ENCODE results near the gene KRT20. TPM values are rescaled to one million over a fixed set of nuclear protein-coding genes. Genes with fewer than 3 reads are reported as not detected.
A peak's percentile ranks its signal among the peaks of the same experiment; 100 is the strongest.

The KRT20 gene
- total and polyA plus RNA-seq, 2 of the 8 experiments (the other 6 are each of a cell fraction or from before 2014, with no cell fraction given): not detected

DNA sequence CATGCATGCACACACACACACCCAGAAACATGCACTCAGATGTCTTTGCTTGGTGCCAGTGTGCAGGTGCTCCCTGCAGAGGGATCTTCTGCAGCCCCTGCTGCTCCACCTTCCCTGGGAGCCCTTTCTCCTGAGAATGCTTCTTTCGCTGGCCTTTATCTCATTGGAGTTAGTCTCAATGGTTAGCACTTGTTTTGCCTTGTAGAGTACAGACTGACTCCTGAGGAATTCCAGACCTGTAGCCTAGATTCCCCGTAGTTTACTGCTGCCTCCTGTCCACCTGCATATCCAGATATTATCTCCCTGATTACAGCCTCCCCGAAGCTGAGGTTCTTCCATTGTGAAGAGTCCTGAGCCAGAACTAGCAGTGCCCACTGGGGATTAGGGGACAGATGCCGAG lies 14.9 kb downstream of the KRT20 start:
- Histone ChIP-seq H3K4ac (replicated peaks; ENCODE audit: insufficient read length, low read depth, low read length) (no peak overlapping the region), H2AFZ (ENCODE audit: low read length) (0 out of 2 replicates have a peak overlapping the region, but pooled peaks have one; percentile 14), H3K14ac (ENCODE audit: insufficient read length) (no peak overlapping the region), H4K20me1 (replicated peaks in 1 of 2; ENCODE audit: control insufficient read depth in 1 of 2, insufficient read depth in 2 of 2, low read length in 2 of 2) (no peaks in the 10 kb centered on the region), H3K23me2 (ENCODE audit: low read depth, low read length) (no peaks in the 10 kb centered on the region), H4K91ac (replicated peaks; ENCODE audit: insufficient read length, low read length) (no peak overlapping the region), H2BK5ac (ENCODE audit: low read depth, low read length) (no peak overlapping the region), H2BK12ac (ENCODE audit: low read depth, low read length) (no peak overlapping the region), H3K4me3 (ENCODE audit: extremely low read depth in 1 of 4, insufficient read depth in 2 of 4, low read depth in 3 of 4, low read length in 4 of 4) (no peak overlapping the region), H2BK120ac (replicated peaks; ENCODE audit: low read depth, low read length) (no peak overlapping the region), H3K79me2 (ENCODE audit: control insufficient read depth in 1 of 2, insufficient read depth in 2 of 2, low read length in 2 of 2) (no peaks in the 10 kb centered on the region), H2BK20ac (ENCODE audit: low read length) (no peak overlapping the region), H3K36me3 (ENCODE audit: control insufficient read depth in 2 of 4, insufficient read depth in 4 of 4, low read length in 3 of 4) (no peaks in the 10 kb centered on the region), H3K4me1 (replicated peaks in 1 of 4; ENCODE audit: control insufficient read depth in 3 of 4, insufficient read depth in 4 of 4, low read length in 3 of 4) (peaks cover 0 to 4% (median 0%) of the 10 kb centered on the region in 4 experiments; a peak in 3 of 7 replicates), H3K27me3 (replicated peaks in 1 of 4; ENCODE audit: control insufficient read depth in 3 of 4, extremely low read depth in 1 of 4, insufficient read depth in 3 of 4, low read length in 3 of 4) (no peaks in the 10 kb centered on the region), H4K5ac (ENCODE audit: insufficient read length, low read depth, low read length) (no peak overlapping the region), H3K9me3 (ENCODE audit: insufficient read depth in 2 of 2, low read depth in 1 of 2, low read length in 1 of 2) (no peaks in the 10 kb centered on the region), H4K8ac (ENCODE audit: extremely low read depth, insufficient read depth, low read length) (no peak overlapping the region), H3K56ac (replicated peaks; ENCODE audit: insufficient read length, low read depth, low read length) (no peak overlapping the region), H3K79me1 (ENCODE audit: low read depth, low read length) (no peaks in the 10 kb centered on the region), H3K27ac (ENCODE audit: low read depth, low read length) (no peak overlapping the region), H3K18ac (ENCODE audit: extremely low read depth, low read length) (no peak overlapping the region), H3K23ac (ENCODE audit: insufficient read length) (no peak overlapping the region), H3K4me2 (ENCODE audit: insufficient read depth in 1 of 2, low read depth in 2 of 2, low read length in 2 of 2) (no peak overlapping the region), H2AK5ac (ENCODE audit: low read depth, low read length) (no peak overlapping the region), H2BK15ac (ENCODE audit: low read length) (no peak overlapping the region), H3K9ac (replicated peaks in 1 of 4; ENCODE audit: extremely low read depth in 1 of 4, low read depth in 3 of 4, low read length in 3 of 4) (no peak overlapping the region)
- no peak for FAIRE-seq
- no peak for TF ChIP-seq KDM1A (IDR thresholded peaks at IDR 0.05; ENCODE audit: borderline replicate concordance, low read length)
- TF ChIP-seq RFX5 (IDR thresholded peaks at IDR 0.05; ENCODE audit: borderline replicate concordance, low read depth, low read length): no peak
- TF ChIP-seq RAD21 (IDR thresholded peaks at IDR 0.05 in 1 of 2, conservative IDR thresholded peaks at IDR 0.05 in 1 of 2; ENCODE audit: low read depth in 2 of 2, low read length in 2 of 2): no peak
- no peak for TF ChIP-seq BACH1 (IDR thresholded peaks at IDR 0.05; ENCODE audit: low read length)
- no peak for TF ChIP-seq CTBP2 (IDR thresholded peaks at IDR 0.05; ENCODE audit: borderline replicate concordance, insufficient read depth, insufficient read length, low read length)
- no peak for TF ChIP-seq SAP30 (IDR thresholded peaks at IDR 0.05; ENCODE audit: insufficient read depth, insufficient replicate concordance, low read length)
- TF ChIP-seq SIX5 (IDR thresholded peaks at IDR 0.05; ENCODE audit: low read depth, low read length): no peak
- no peak for DNase-seq (ENCODE audit: low read depth in 1 of 2, low spot score in 2 of 2)
- ChIA-PET POLR2A (ENCODE audit: partially characterized antibody) (no interaction called here), CTCF (ENCODE audit: partially characterized antibody) (interaction anchor here (1.4 kb wide), 1 partner anchor 12 kb away, joined by 3 read pairs; no protein-coding TSS in a partner anchor)
- 70% methylated on average over 4 of the region's 4 CpGs; no CpG with 5 or more reads in 1 of the 2 experiments for WGBS, 2 experiments (ENCODE audit: extremely low coverage in 1 of 2, insufficient coverage in 1 of 2, insufficient read length in 1 of 2, insufficient replicate concordance in 2 of 2, low coverage in 1 of 2, low lambda C conversion rate in 2 of 2, missing lambda C conversion rate in 1 of 2)
